ENCODE data around the gene IER3IP1. TPM values are rescaled to one million over a fixed set of nuclear protein-coding genes. Genes with fewer than 3 reads are reported as not detected.
A peak's percentile ranks its signal among the peaks of the same experiment; 100 is the strongest.
"Not testable (repeated sequence)": the region's sequence is repeated elsewhere in the genome, so short reads cannot be mapped to it uniquely, and the experiment has no call there.

Gene IER3IP1
- total RNA-seq, 1 donor from 2014 or later: 16.2 TPM

DNA sequence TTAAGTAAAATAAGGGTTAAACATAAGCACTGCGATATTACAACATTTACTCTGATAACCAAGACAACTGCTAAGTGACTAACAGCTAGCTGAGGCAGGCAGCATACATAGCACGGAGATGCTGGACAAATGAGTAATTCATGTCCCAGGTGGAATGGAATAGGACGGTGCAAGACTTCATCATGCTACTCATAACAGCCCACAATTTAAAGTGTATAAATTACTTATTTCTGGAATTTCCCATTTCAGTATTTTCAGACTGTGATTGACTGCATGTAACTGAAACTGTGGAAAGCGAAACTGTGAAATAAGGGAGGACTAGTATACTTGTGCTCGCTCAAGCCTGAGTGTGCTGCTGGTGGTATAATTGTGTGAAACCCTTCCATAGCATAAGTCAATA, 12.9 kb downstream of the IER3IP1 start:
- Histone ChIP-seq H3K27ac (ENCODE audit: low read depth, low read length) (no peak overlapping the region), H3K36me3 (ENCODE audit: control insufficient read depth in 3 of 3, insufficient read depth in 3 of 3, low read length in 3 of 3) (no peaks in the 10 kb centered on the region), H3K9me3 (ENCODE audit: control insufficient read depth in 3 of 3, low read length in 3 of 3) (no peaks in the 10 kb centered on the region), H3K9ac (ENCODE audit: low read depth in 1 of 3, low read length in 3 of 3) (peak overlapping the region in 1 of 3 donors; percentile 51), H3K4me3 (ENCODE audit: low read length in 3 of 3) (no peak overlapping the region), H3K27me3 (ENCODE audit: control insufficient read depth in 3 of 3, insufficient read depth in 3 of 3, low read length in 3 of 3) (no peaks in the 10 kb centered on the region), H3K4me1 (ENCODE audit: control insufficient read depth in 3 of 3, insufficient read depth in 3 of 3, low read length in 3 of 3) (no peaks in the 10 kb centered on the region)

DNA sequence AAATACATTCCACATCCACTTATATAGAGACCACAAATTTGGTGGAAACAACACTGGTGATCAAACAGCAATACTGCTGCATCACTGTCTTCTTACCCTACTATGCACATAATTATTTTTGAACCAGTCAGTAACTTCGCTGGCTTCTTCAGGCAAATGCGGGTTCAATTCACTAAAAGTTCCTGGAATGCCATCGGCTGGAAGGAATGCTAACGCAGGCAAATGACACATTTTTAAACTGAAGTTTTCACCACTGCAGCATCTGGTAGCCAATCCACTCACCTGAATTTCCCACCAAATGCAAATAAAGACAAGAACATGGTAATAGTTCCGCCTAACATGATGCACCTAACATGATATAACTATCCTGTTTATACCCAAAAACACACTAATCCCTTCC, 15.9 kb downstream of the IER3IP1 start:
- no peaks in the 10 kb centered on the region for H3K4me1 ChIP-seq (ENCODE audit: control insufficient read depth in 3 of 3, insufficient read depth in 3 of 3, low read length in 3 of 3)
- no peaks in the 10 kb centered on the region for H3K9me3 ChIP-seq (ENCODE audit: control insufficient read depth in 3 of 3, low read length in 3 of 3)
- H3K4me3 ChIP-seq (ENCODE audit: low read length in 3 of 3): no peak overlapping the region
- no peaks in the 10 kb centered on the region for H3K27me3 ChIP-seq (ENCODE audit: control insufficient read depth in 3 of 3, insufficient read depth in 3 of 3, low read length in 3 of 3)
- peaks cover 0 to 4% (median 0%) of the 10 kb centered on the region in 3 donors for H3K36me3 ChIP-seq (ENCODE audit: control insufficient read depth in 3 of 3, insufficient read depth in 3 of 3, low read length in 3 of 3)
- no peak overlapping the region for H3K27ac ChIP-seq (ENCODE audit: low read depth, low read length)
- no peak overlapping the region for H3K9ac ChIP-seq (ENCODE audit: low read depth in 1 of 3, low read length in 3 of 3)

DNA sequence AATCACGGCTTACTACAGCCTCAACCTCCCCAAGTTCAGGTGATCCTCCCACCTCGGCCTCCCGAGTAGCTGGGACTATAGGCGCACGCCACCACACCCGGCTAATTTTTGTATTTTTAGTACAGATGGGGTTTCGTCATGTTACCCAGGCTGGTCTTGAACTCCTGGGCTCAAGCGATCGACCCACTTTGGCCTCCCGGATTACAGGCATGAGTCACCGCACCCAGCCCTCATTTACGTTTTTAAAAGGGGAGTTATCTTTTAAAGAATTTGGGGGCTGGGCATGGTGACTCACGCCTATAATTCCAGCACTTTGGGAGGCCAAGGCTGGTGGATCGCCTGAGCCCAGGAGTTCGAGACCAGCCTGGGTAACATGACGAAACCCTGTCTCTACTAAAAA, 17.8 kb downstream of the IER3IP1 start:
- not testable (repeated sequence) for H3K4me1 ChIP-seq (ENCODE audit: control insufficient read depth in 3 of 3, insufficient read depth in 3 of 3, low read length in 3 of 3); H3K27ac ChIP-seq (ENCODE audit: low read depth, low read length); H3K27me3 ChIP-seq (ENCODE audit: control insufficient read depth in 3 of 3, insufficient read depth in 3 of 3, low read length in 3 of 3); H3K9me3 ChIP-seq (ENCODE audit: control insufficient read depth in 3 of 3, low read length in 3 of 3); H3K9ac ChIP-seq (ENCODE audit: low read depth in 1 of 3, low read length in 3 of 3); H3K4me3 ChIP-seq (ENCODE audit: low read length in 3 of 3)
- H3K36me3 ChIP-seq (ENCODE audit: control insufficient read depth in 3 of 3, insufficient read depth in 3 of 3, low read length in 3 of 3): peaks cover 3 to 17% (median 16%) of the 10 kb centered on the region in 3 donors

DNA sequence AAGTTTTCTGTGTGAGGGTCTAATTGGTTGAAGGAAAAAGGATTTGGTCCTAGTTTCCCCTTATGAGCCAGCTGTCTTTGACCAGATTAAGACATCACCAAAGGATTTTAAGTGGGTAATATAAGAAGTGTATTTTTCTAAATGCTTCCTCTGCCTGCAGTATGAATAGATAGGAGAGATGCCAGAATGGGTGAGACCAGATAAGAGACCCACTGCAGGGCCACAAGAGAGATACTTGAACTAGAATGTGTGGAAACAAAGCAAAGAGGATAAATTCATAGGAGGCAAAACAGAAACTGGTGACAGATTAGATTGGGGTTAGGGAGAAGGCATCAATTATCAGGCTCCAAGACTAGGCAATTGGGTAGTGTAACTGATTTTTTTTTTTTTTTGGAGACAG, 24.7 kb downstream of the IER3IP1 start:
- Histone ChIP-seq H3K4me3 (ENCODE audit: low read length in 3 of 3) (peak overlapping the region in 2 of 3 donors; percentile 82 to 95), H3K36me3 (ENCODE audit: control insufficient read depth in 3 of 3, insufficient read depth in 3 of 3, low read length in 3 of 3) (peaks cover 3 to 17% (median 16%) of the 10 kb centered on the region in 3 donors), H3K27me3 (ENCODE audit: control insufficient read depth in 3 of 3, insufficient read depth in 3 of 3, low read length in 3 of 3) (no peaks in the 10 kb centered on the region), H3K4me1 (ENCODE audit: control insufficient read depth in 3 of 3, insufficient read depth in 3 of 3, low read length in 3 of 3) (peaks cover 19 to 23% (median 22%) of the 10 kb centered on the region in 3 donors), H3K9ac (ENCODE audit: low read depth in 1 of 3, low read length in 3 of 3) (peak overlapping the region in 2 of 3 donors; percentile 90 to 96), H3K27ac (ENCODE audit: low read depth, low read length) (peak overlapping the region; percentile 83), H3K9me3 (ENCODE audit: control insufficient read depth in 3 of 3, low read length in 3 of 3) (no peaks in the 10 kb centered on the region)

DNA sequence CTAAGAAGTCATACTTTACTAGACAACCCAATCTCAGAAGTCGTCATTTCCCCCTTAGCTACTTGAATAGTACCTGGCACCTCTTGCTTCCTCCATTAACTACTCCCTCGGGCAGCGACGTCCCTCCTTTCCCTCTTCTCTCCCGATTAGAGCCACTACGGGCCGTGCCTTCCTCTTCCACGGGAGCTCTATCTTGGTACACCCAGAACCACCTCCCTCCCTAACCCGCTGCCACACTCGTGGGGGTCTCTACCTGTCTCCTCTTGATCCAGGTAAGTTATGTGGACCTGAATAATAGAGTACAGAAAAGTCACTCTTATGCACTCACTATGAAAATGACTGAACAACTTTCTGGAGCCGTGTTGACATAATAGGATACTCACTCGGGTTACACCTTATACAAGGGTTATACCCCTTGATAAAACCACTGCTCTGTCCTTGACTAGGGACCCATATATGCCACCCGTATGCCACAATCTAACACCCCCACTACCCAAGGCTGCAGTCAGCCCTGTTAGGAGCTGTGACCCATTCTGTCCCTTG, 25.3 kb downstream of the IER3IP1 start:
- no peaks in the 10 kb centered on the region for H3K9me3 ChIP-seq (ENCODE audit: control insufficient read depth in 3 of 3, low read length in 3 of 3)
- H3K4me1 ChIP-seq (ENCODE audit: control insufficient read depth in 3 of 3, insufficient read depth in 3 of 3, low read length in 3 of 3): peaks cover 19 to 23% (median 22%) of the 10 kb centered on the region in 3 donors
- H3K36me3 ChIP-seq (ENCODE audit: control insufficient read depth in 3 of 3, insufficient read depth in 3 of 3, low read length in 3 of 3): peaks cover 3 to 17% (median 16%) of the 10 kb centered on the region in 3 donors
- peak overlapping the region; percentile 82 to 95 (median 95) for H3K4me3 ChIP-seq (ENCODE audit: low read length in 3 of 3)
- H3K9ac ChIP-seq (ENCODE audit: low read depth in 1 of 3, low read length in 3 of 3): peak overlapping the region; percentile 90 to 99 (median 96)
- no peaks in the 10 kb centered on the region for H3K27me3 ChIP-seq (ENCODE audit: control insufficient read depth in 3 of 3, insufficient read depth in 3 of 3, low read length in 3 of 3)
- peak overlapping the region; percentile 83 for H3K27ac ChIP-seq (ENCODE audit: low read depth, low read length)

DNA sequence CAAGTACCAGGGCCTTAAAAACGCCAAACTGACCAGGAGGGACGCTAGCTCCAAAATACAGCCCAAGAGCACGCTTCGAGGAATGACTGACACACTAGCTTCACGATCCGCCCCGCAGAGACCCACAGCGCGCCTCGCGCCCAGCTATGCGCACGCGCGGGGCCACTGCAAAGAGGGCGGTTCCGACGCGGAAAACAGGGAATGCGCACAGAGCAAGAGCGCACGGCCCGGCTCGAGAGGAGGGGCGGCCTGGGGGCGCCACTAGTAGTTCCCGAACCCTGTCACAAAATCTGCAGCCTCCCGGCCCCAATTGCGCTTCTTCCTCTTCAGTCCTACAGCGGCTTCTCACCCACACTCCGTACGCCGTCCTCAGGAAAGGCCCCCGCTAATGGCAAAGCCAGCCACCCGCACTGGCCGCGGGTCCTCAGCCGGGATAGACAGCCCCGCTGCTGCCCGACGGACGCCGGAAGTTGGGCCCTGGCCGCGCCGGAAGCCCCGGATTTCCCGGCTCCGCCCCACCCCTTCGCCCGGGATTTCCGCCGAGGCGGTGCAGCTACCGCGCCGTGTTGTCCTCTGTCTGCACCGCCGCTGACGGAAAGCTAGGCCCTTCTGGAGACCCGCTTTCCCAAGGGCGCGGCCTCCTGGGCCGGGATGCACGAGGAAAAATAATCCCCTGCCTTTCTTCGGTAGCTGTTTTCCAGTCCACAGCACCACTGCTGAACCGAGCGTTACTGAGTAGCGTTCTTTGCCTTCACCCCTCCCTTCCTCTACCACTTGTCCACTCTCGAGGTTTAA, 25.9 kb downstream of the IER3IP1 start, which contains the start of gene HDHD2:
Gene HDHD2, minus strand, starts transcription at position 472 of the 795 bp plus-strand sequence. CDS start 14,061 bp downstream, outside the sequence.
- no peaks in the 10 kb centered on the region for H3K27me3 ChIP-seq (ENCODE audit: control insufficient read depth in 3 of 3, insufficient read depth in 3 of 3, low read length in 3 of 3)
- H3K9me3 ChIP-seq (ENCODE audit: control insufficient read depth in 3 of 3, low read length in 3 of 3): no peaks in the 10 kb centered on the region
- H3K9ac ChIP-seq (ENCODE audit: low read depth in 1 of 3, low read length in 3 of 3): peak within 1 kb of the TSS; percentile 90 to 99 (median 96)
- H3K4me3 ChIP-seq (ENCODE audit: low read length in 3 of 3): peak within 1 kb of the TSS; percentile 82 to 95 (median 95)
- H3K36me3 ChIP-seq (ENCODE audit: control insufficient read depth in 3 of 3, insufficient read depth in 3 of 3, low read length in 3 of 3): peaks cover 3 to 16% (median 13%) of the 10 kb centered on the region in 3 donors
- peaks cover 19 to 23% (median 22%) of the 10 kb centered on the region in 3 donors for H3K4me1 ChIP-seq (ENCODE audit: control insufficient read depth in 3 of 3, insufficient read depth in 3 of 3, low read length in 3 of 3)
- peak within 1 kb of the TSS; percentile 83 for H3K27ac ChIP-seq (ENCODE audit: low read depth, low read length)

DNA sequence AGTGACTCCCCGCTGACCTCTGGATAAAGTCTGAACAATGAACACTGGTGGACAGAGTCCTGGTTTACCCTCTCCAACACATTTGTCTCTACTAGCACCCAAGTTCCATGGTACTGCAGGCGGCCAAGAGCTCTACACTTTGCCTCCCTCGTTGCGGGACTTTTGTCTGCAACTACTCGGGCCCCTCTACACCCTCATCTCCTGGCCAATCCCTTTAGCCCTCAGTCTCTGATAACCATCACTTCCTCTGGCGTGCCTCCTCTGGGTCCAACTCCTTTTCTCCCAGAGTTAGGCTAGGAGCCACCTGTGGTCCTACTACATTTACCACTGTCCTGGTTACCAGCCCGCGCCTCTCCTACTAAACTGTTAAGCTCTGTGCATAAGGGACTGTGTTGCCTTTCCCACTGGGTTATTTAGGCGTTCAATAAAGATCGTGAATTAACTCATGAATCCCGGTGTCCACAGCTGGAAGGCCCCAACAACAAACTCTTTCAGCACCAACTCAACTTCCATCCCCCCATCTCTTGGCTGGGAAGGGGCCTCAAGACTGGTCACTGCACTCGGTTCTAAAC, 26.6 kb downstream of the IER3IP1 start:
- Histone ChIP-seq H3K4me3 (ENCODE audit: low read length in 3 of 3) (peak overlapping the region; percentile 82 to 95 (median 95)), H3K27me3 (ENCODE audit: control insufficient read depth in 3 of 3, insufficient read depth in 3 of 3, low read length in 3 of 3) (no peaks in the 10 kb centered on the region), H3K4me1 (ENCODE audit: control insufficient read depth in 3 of 3, insufficient read depth in 3 of 3, low read length in 3 of 3) (peaks cover 20 to 23% (median 22%) of the 10 kb centered on the region in 3 donors), H3K9ac (ENCODE audit: low read depth in 1 of 3, low read length in 3 of 3) (peak overlapping the region; percentile 90 to 99 (median 96)), H3K36me3 (ENCODE audit: control insufficient read depth in 3 of 3, insufficient read depth in 3 of 3, low read length in 3 of 3) (peaks cover 3 to 10% (median 8%) of the 10 kb centered on the region in 3 donors), H3K9me3 (ENCODE audit: control insufficient read depth in 3 of 3, low read length in 3 of 3) (no peaks in the 10 kb centered on the region), H3K27ac (ENCODE audit: low read depth, low read length) (peak overlapping the region; percentile 83)

DNA sequence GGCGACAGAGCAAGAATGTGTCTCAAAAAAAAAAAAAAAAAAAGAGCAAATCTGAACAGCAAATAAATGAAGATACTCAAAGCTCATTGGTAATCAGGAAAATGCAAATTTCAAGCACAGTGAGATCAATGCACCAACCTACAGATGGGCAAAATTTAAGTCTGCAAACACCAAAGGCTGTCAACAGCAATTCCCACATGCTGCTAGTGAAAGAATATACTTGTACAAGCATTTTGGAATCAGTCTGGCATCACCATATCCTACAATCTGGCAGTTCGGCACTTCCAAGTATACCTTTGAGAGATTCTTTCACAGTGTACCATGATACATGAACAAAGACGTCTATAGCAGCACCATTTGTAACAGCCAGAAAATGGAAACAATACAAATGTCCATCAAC, 30.0 kb downstream of the IER3IP1 start:
- Histone ChIP-seq H3K4me3 (ENCODE audit: low read length in 3 of 3) (no peak overlapping the region), H3K9ac (ENCODE audit: low read depth in 1 of 3, low read length in 3 of 3) (no peak overlapping the region), H3K9me3 (ENCODE audit: control insufficient read depth in 3 of 3, low read length in 3 of 3) (no peaks in the 10 kb centered on the region), H3K4me1 (ENCODE audit: control insufficient read depth in 3 of 3, insufficient read depth in 3 of 3, low read length in 3 of 3) (peaks cover 17 to 26% (median 20%) of the 10 kb centered on the region in 3 donors), H3K27me3 (ENCODE audit: control insufficient read depth in 3 of 3, insufficient read depth in 3 of 3, low read length in 3 of 3) (no peaks in the 10 kb centered on the region), H3K36me3 (ENCODE audit: control insufficient read depth in 3 of 3, insufficient read depth in 3 of 3, low read length in 3 of 3) (no peaks in the 10 kb centered on the region), H3K27ac (ENCODE audit: low read depth, low read length) (no peak overlapping the region)

DNA sequence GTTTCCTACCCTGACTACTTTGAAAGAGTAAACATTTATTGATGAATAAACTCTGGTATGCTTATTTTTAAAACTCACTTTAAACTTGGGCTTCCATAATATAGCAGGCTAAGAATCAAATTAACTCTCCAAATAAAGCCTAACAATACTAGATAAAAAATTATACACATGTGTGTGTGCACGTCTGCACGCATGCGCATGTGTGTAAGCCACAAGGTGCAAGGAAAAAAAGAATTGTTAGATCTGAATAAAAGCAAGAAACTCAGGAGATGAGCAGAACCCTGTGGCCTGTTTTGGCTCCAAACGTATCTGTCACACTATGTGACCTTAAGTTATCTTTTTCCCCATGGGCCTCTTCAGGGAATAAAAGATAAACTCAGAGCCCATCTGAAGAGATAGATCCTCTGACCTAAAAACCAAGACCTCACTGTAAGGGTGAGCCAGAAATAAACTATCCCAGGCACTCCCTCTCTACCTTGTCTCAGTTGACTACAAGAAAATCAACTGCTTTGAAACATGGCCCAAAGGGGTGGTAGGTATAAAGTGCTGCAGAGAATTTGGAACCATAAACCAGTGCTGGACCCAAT, 32.2 kb downstream of the IER3IP1 start:
- Histone ChIP-seq H3K27ac (ENCODE audit: low read depth, low read length) (no peak overlapping the region), H3K9ac (ENCODE audit: low read depth in 1 of 3, low read length in 3 of 3) (no peak overlapping the region), H3K4me3 (ENCODE audit: low read length in 3 of 3) (no peak overlapping the region), H3K27me3 (ENCODE audit: control insufficient read depth in 3 of 3, insufficient read depth in 3 of 3, low read length in 3 of 3) (no peaks in the 10 kb centered on the region), H3K36me3 (ENCODE audit: control insufficient read depth in 3 of 3, insufficient read depth in 3 of 3, low read length in 3 of 3) (no peaks in the 10 kb centered on the region), H3K9me3 (ENCODE audit: control insufficient read depth in 3 of 3, low read length in 3 of 3) (no peaks in the 10 kb centered on the region), H3K4me1 (ENCODE audit: control insufficient read depth in 3 of 3, insufficient read depth in 3 of 3, low read length in 3 of 3) (peaks cover 6 to 16% (median 7%) of the 10 kb centered on the region in 3 donors)

All from skeletal muscle tissue (tissue), 4 donors.